GM12872 (cell line): ENCODE data around the gene TRNT1.

ENCODE experiments used
- CTCF ChIP-seq: IDR thresholded peaks from 3 replicates; pipeline ENCODE4 v1.5.1; 2011; ENCODE audit warnings: low read depth, mild to moderate bottlenecking, low read length, moderate library complexity; ENCODE audit not compliant: insufficient read depth

TRNT1 gene

GRCh38 chr3:3192286-3192675 is 65.5 kb downstream of the TRNT1 start:
- no peak for TF ChIP-seq CTCF

GRCh38 chr3:3194861-3195260 is 68.1 kb downstream of the TRNT1 start:
- TF ChIP-seq CTCF: no peak

- peak; percentile 63 for TF ChIP-seq CTCF
These were observed 69.6 kb downstream of the TRNT1 start for GRCh38 chr3:3196148-3196861.
